ENCODE results near the gene LIMD2. TPM values are rescaled to one million over a fixed set of nuclear protein-coding genes. Genes with fewer than 3 reads are reported as not detected.

Gene LIMD2
- total RNA-seq, 1 experiment from 2014 or later: 6.7 TPM

DNA sequence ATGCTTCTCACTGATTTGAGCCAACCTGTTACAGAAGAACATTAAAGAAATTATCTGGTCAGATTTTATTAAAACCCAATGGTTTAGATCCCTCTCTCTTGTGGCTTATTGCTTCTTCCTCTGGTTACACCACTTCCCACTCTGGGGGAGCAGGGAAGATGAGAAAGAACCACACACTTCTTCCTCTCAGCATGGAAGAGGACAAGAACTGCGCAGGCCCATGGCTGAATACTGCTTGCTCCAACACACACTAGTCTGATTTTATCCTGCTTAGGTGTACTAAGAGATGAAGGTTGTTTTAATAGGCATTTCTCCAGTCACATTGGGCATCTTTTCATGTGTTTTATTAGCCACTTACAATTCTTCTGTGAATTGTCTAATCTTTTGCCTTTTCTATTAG is 50.1 kb downstream of the LIMD2 start:
- no peak for DNase-seq (ENCODE audit: low read depth)
- in situ Hi-C loops (cut with HindIII; ENCODE audit: low pct_unique_long_range_greater_than_20kb, low sequenced_read_pairs): no loop called here

DNA sequence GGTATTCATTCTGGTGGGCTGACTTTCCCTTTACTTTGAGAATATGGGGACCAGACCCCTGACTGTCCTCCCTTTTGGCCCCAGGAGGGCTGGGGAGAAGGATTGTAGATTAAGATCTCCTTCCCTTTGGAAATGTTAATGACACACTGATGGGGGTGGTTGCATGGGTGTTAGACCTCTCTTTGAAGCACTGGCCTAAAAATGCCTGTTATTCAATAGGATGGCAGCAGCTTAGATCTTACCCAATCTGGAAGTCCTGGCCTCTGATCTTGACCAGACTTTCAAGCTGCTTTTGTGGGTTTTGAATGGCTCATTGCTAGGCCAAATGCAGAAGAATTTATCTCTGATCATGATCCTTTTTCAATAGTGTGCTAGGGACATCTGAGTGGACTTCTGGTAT is 52.0 kb downstream of the LIMD2 start:
- in situ Hi-C loops (cut with HindIII; ENCODE audit: low pct_unique_long_range_greater_than_20kb, low sequenced_read_pairs): no loop called here
- DNase-seq (ENCODE audit: low read depth): no peak

DNA sequence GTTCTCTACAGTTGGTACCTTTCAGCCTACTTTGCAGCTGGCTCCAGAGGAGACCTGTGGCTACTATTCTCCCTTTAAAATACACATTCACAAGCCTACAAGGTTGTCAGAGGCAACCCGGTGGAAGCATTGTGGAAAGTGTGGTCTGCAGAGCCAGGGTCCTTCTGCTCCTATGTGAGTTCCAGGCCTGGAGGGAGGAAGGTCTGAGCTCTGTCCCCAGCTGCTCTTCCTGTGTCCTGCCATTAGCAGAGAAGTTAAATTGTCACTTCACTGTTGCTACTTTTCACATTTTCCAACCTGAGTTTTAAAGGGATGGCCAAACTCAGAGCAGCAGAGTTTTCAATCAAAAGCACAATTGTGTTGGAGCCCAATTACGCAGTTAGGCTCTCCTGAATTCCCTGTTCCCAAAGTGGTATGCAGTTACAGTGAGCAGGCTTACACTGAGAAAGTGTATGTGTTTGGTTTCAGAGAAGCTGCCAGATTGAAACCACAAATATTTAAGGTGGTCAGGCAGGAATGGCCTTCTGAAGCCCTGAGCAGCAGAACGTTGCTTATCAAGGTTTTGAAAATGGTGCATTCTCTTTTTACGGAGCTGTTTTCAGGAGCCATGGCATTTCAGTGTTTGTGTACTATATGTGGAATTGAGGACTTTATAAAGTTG is 52.7 kb downstream of the LIMD2 start:
- in situ Hi-C loops (cut with HindIII; ENCODE audit: low pct_unique_long_range_greater_than_20kb, low sequenced_read_pairs): no loop called here
- no peak for DNase-seq (ENCODE audit: low read depth)

DNA sequence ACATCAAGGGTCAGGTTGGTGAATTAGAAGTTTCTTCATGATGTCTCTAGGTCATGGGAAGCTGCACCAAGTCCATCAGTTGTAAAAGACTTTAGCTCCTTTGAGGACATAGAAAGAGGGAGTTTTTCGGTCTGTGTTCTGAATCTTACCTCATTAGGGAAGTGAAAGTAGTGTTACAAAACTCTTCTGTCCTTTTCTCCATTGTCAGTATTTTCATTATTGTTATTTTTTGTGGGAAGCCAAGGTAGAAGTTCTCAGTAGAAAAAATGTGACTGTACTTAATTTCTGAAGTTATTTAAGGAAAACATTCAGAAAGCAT is 53.5 kb downstream of the LIMD2 start:
- in situ Hi-C loops (cut with HindIII; ENCODE audit: low pct_unique_long_range_greater_than_20kb, low sequenced_read_pairs): no loop called here
- no peak for DNase-seq (ENCODE audit: low read depth)

Other genes with a start within 250 kb of the LIMD2 start
- gene ACE, start 223.1 kb downstream of the LIMD2 start, total RNA-seq (2014; rRNA removed; shearing (Covaris generic); ENCODE audit: low replicate concordance): not detected in 2 replicates
- gene KCNH6, start 176.8 kb downstream of the LIMD2 start, total RNA-seq (2014; rRNA removed; shearing (Covaris generic); ENCODE audit: low replicate concordance): 0.09 TPM in 1 of 2 replicates, not detected in the other
- 9.8 and 14.8 TPM in 2 replicates for gene DCAF7, start 149.6 kb downstream of the LIMD2 start, total RNA-seq (2014; rRNA removed; shearing (Covaris generic); ENCODE audit: low replicate concordance)
- gene TACO1, start 99.2 kb downstream of the LIMD2 start, total RNA-seq (2014; rRNA removed; shearing (Covaris generic); ENCODE audit: low replicate concordance): 43.0 and 55.4 TPM in 2 replicates
- 14.5 and 16.7 TPM in 2 replicates for gene MAP3K3, start 77.7 kb downstream of the LIMD2 start, total RNA-seq (2014; rRNA removed; shearing (Covaris generic); ENCODE audit: low replicate concordance)
- 14.7 and 17.5 TPM in 2 replicates for gene STRADA, start 41.7 kb upstream of the LIMD2 start, total RNA-seq (2014; rRNA removed; shearing (Covaris generic); ENCODE audit: low replicate concordance)
- 35.5 and 37.9 TPM in 2 replicates for gene CCDC47, start 73.5 kb upstream of the LIMD2 start, total RNA-seq (2014; rRNA removed; shearing (Covaris generic); ENCODE audit: low replicate concordance)
- 18.5 and 23.7 TPM in 2 replicates for gene DDX42, start 74.0 kb upstream of the LIMD2 start, total RNA-seq (2014; rRNA removed; shearing (Covaris generic); ENCODE audit: low replicate concordance)
- 108 and 120 TPM in 2 replicates for gene PSMC5, start 127.3 kb upstream of the LIMD2 start, total RNA-seq (2014; rRNA removed; shearing (Covaris generic); ENCODE audit: low replicate concordance)
- gene FTSJ3, start 127.5 kb upstream of the LIMD2 start, total RNA-seq (2014; rRNA removed; shearing (Covaris generic); ENCODE audit: low replicate concordance): 49.4 and 83.9 TPM in 2 replicates
- gene SMARCD2, start 142.6 kb upstream of the LIMD2 start, total RNA-seq (2014; rRNA removed; shearing (Covaris generic); ENCODE audit: low replicate concordance): 125 and 162 TPM in 2 replicates
- gene CSH2, start 173.6 kb upstream of the LIMD2 start, total RNA-seq (2014; rRNA removed; shearing (Covaris generic); ENCODE audit: low replicate concordance): not detected in 2 replicates
- not detected in 2 replicates for gene GH2, start 181.8 kb upstream of the LIMD2 start, total RNA-seq (2014; rRNA removed; shearing (Covaris generic); ENCODE audit: low replicate concordance)
- gene CSH1, start 196.4 kb upstream of the LIMD2 start, total RNA-seq (2014; rRNA removed; shearing (Covaris generic); ENCODE audit: low replicate concordance): not detected in 2 replicates
- not detected in 2 replicates for gene CSHL1, start 211.1 kb upstream of the LIMD2 start, total RNA-seq (2014; rRNA removed; shearing (Covaris generic); ENCODE audit: low replicate concordance)
- not detected in 2 replicates for gene GH1, start 218.7 kb upstream of the LIMD2 start, total RNA-seq (2014; rRNA removed; shearing (Covaris generic); ENCODE audit: low replicate concordance)
- not detected in 2 replicates for gene CD79B, start 232.2 kb upstream of the LIMD2 start, total RNA-seq (2014; rRNA removed; shearing (Covaris generic); ENCODE audit: low replicate concordance)